Measurements from ENCODE around the gene PSMD1. TPM values are rescaled to one million over a fixed set of nuclear protein-coding genes. Genes with fewer than 3 reads are reported as not detected.
"Not testable (repeated sequence)": the region's sequence is repeated elsewhere in the genome, so short reads cannot be mapped to it uniquely, and the experiment has no call there.

PSMD1 gene
- total RNA-seq, 1 donor from 2014 or later: 172 TPM

GRCh38 chr2:231088754-231089153, 32.1 kb downstream of the PSMD1 start:
- DNase-seq (ENCODE audit: low spot score): no peak
- Mint-ChIP-seq H3K36me3 (ENCODE audit: low read depth) (peaks cover 49% of the 10 kb centered on the region), H3K27ac (no peak overlapping the region), H3K27me3 (ENCODE audit: insufficient read depth) (no peaks in the 10 kb centered on the region), H3K4me1 (ENCODE audit: low read depth) (no peaks in the 10 kb centered on the region), H3K9me3 (no peaks in the 10 kb centered on the region), H3K4me3 (no peak overlapping the region)
- intact Hi-C loops (cut with micrococcal nuclease): no loop called here

- peaks cover 50% of the 10 kb centered on the region for H3K36me3 Mint-ChIP-seq (ENCODE audit: low read depth)
- H3K9me3 Mint-ChIP-seq: peaks cover 9% of the 10 kb centered on the region
- H3K4me3 Mint-ChIP-seq: no peak overlapping the region
- H3K27me3 Mint-ChIP-seq (ENCODE audit: insufficient read depth): no peaks in the 10 kb centered on the region
- intact Hi-C loops (cut with micrococcal nuclease): no loop called here
- no peak for DNase-seq (ENCODE audit: low spot score)
- no peaks in the 10 kb centered on the region for H3K4me1 Mint-ChIP-seq (ENCODE audit: low read depth)
- H3K27ac Mint-ChIP-seq: no peak overlapping the region
Observed at GRCh38 chr2:231093933-231094332, 37.3 kb downstream of the PSMD1 start.

- H3K4me3 Mint-ChIP-seq: no peak overlapping the region
- peaks cover 10% of the 10 kb centered on the region for H3K9me3 Mint-ChIP-seq
Observed at GRCh38 chr2:231094736-231095346, 38.2 kb downstream of the PSMD1 start.

GRCh38 chr2:231099918-231100317, 43.3 kb downstream of the PSMD1 start:
- no peaks in the 10 kb centered on the region for H3K27me3 Mint-ChIP-seq (ENCODE audit: insufficient read depth)
- H3K4me1 Mint-ChIP-seq (ENCODE audit: low read depth): peaks cover 22% of the 10 kb centered on the region
- H3K27ac Mint-ChIP-seq: no peak overlapping the region
- intact Hi-C loops (cut with micrococcal nuclease): loop anchor here (10.0 kb wide), 1 partner anchor 95 kb away; the partner anchor contains the start of gene ARMC9
- DNase-seq (ENCODE audit: low spot score): no peak
- H3K9me3 Mint-ChIP-seq: peaks cover 14% of the 10 kb centered on the region
- peaks cover 38% of the 10 kb centered on the region for H3K36me3 Mint-ChIP-seq (ENCODE audit: low read depth)
- H3K4me3 Mint-ChIP-seq: no peak overlapping the region

More at GRCh38 chr2:231094736-231095346, 38.2 kb downstream of the PSMD1 start:
- DNase-seq (ENCODE audit: low spot score): no peak
- Mint-ChIP-seq H3K36me3 (ENCODE audit: low read depth) (peaks cover 49% of the 10 kb centered on the region), H3K27me3 (ENCODE audit: insufficient read depth) (no peaks in the 10 kb centered on the region), H3K27ac (no peak overlapping the region), H3K4me1 (ENCODE audit: low read depth) (no peaks in the 10 kb centered on the region)
- intact Hi-C loops (cut with micrococcal nuclease): no loop called here

- peaks cover 38% of the 10 kb centered on the region for H3K36me3 Mint-ChIP-seq (ENCODE audit: low read depth)
- not testable (repeated sequence) for H3K4me3 Mint-ChIP-seq; DNase-seq (ENCODE audit: low spot score); H3K27me3 Mint-ChIP-seq (ENCODE audit: insufficient read depth); H3K27ac Mint-ChIP-seq
- intact Hi-C loops (cut with micrococcal nuclease): loop anchor here (10.0 kb wide), 1 partner anchor 94 kb away; the partner anchor contains the start of gene ARMC9
- H3K9me3 Mint-ChIP-seq: peaks cover 14% of the 10 kb centered on the region
- H3K4me1 Mint-ChIP-seq (ENCODE audit: low read depth): peaks cover 22% of the 10 kb centered on the region
Observed at GRCh38 chr2:231100321-231100720, 43.7 kb downstream of the PSMD1 start.

- Mint-ChIP-seq H3K9me3 (peaks cover 14% of the 10 kb centered on the region), H3K27ac (no peak overlapping the region), H3K4me3 (no peak overlapping the region), H3K36me3 (ENCODE audit: low read depth) (peaks cover 34% of the 10 kb centered on the region), H3K27me3 (ENCODE audit: insufficient read depth) (no peaks in the 10 kb centered on the region), H3K4me1 (ENCODE audit: low read depth) (peaks cover 22% of the 10 kb centered on the region)
- intact Hi-C loops (cut with micrococcal nuclease): loop anchor here (10.0 kb wide), 1 partner anchor 94 kb away; the partner anchor contains the start of gene ARMC9
- DNase-seq (ENCODE audit: low spot score): no peak
Observed at GRCh38 chr2:231100990-231101389, 44.3 kb downstream of the PSMD1 start.

- Mint-ChIP-seq H3K9me3 (peaks cover 14% of the 10 kb centered on the region), H3K4me1 (ENCODE audit: low read depth) (peaks cover 22% of the 10 kb centered on the region), H3K4me3 (no peak overlapping the region), H3K27me3 (ENCODE audit: insufficient read depth) (no peaks in the 10 kb centered on the region), H3K36me3 (ENCODE audit: low read depth) (peaks cover 24% of the 10 kb centered on the region), H3K27ac (no peak overlapping the region)
- intact Hi-C loops (cut with micrococcal nuclease): loop anchor here (10.0 kb wide), 1 partner anchor 92 kb away; the partner anchor contains the start of gene ARMC9
- DNase-seq (ENCODE audit: low spot score): no peak
Observed at GRCh38 chr2:231102772-231103171, 46.1 kb downstream of the PSMD1 start.

GRCh38 chr2:231104115-231104713, 47.5 kb downstream of the PSMD1 start:
- H3K36me3 Mint-ChIP-seq (ENCODE audit: low read depth): peaks cover 23% of the 10 kb centered on the region
- peaks cover 4% of the 10 kb centered on the region for H3K9me3 Mint-ChIP-seq
- no peak overlapping the region for H3K4me3 Mint-ChIP-seq
- H3K27me3 Mint-ChIP-seq (ENCODE audit: insufficient read depth): no peaks in the 10 kb centered on the region
- peaks cover 22% of the 10 kb centered on the region for H3K4me1 Mint-ChIP-seq (ENCODE audit: low read depth)
- DNase-seq (ENCODE audit: low spot score): peak; percentile 25
- intact Hi-C loops (cut with micrococcal nuclease): loop anchor here (1.0 to 10.0 kb wide), 4 partner anchors 91 to 348 kb away; partner anchors contain the start of gene ARMC9
- no peak overlapping the region for H3K27ac Mint-ChIP-seq

GRCh38 chr2:231110551-231110950, 53.9 kb downstream of the PSMD1 start:
- H3K4me3 Mint-ChIP-seq: no peak overlapping the region
- no peak overlapping the region for H3K27ac Mint-ChIP-seq
- peaks cover 24% of the 10 kb centered on the region for H3K36me3 Mint-ChIP-seq (ENCODE audit: low read depth)
- no peaks in the 10 kb centered on the region for H3K4me1 Mint-ChIP-seq (ENCODE audit: low read depth)
- no peaks in the 10 kb centered on the region for H3K27me3 Mint-ChIP-seq (ENCODE audit: insufficient read depth)
- no peaks in the 10 kb centered on the region for H3K9me3 Mint-ChIP-seq
- intact Hi-C loops (cut with micrococcal nuclease): no loop called here
- DNase-seq (ENCODE audit: low spot score): no peak

- Mint-ChIP-seq H3K9me3 (no peaks in the 10 kb centered on the region), H3K4me1 (ENCODE audit: low read depth) (no peaks in the 10 kb centered on the region), H3K36me3 (ENCODE audit: low read depth) (peaks cover 24% of the 10 kb centered on the region), H3K4me3 (no peak overlapping the region), H3K27me3 (ENCODE audit: insufficient read depth) (no peaks in the 10 kb centered on the region), H3K27ac (no peak overlapping the region)
- DNase-seq (ENCODE audit: low spot score): no peak
- intact Hi-C loops (cut with micrococcal nuclease): no loop called here
Observed at GRCh38 chr2:231111987-231112386, 55.3 kb downstream of the PSMD1 start.

GRCh38 chr2:231113489-231113888, 56.8 kb downstream of the PSMD1 start:
- Mint-ChIP-seq H3K4me1 (ENCODE audit: low read depth) (peaks cover 5% of the 10 kb centered on the region), H3K27me3 (ENCODE audit: insufficient read depth) (no peaks in the 10 kb centered on the region), H3K9me3 (no peaks in the 10 kb centered on the region), H3K27ac (no peak overlapping the region), H3K4me3 (no peak overlapping the region), H3K36me3 (ENCODE audit: low read depth) (peaks cover 20% of the 10 kb centered on the region)
- intact Hi-C loops (cut with micrococcal nuclease): no loop called here
- no peak for DNase-seq (ENCODE audit: low spot score)

GRCh38 chr2:231115651-231116050, 59.0 kb downstream of the PSMD1 start:
- Mint-ChIP-seq H3K4me1 (ENCODE audit: low read depth) (peaks cover 5% of the 10 kb centered on the region), H3K9me3 (no peaks in the 10 kb centered on the region), H3K27me3 (ENCODE audit: insufficient read depth) (no peaks in the 10 kb centered on the region), H3K36me3 (ENCODE audit: low read depth) (peaks cover 16% of the 10 kb centered on the region), H3K27ac (no peak overlapping the region), H3K4me3 (no peak overlapping the region)
- DNase-seq (ENCODE audit: low spot score): no peak
- intact Hi-C loops (cut with micrococcal nuclease): no loop called here

- intact Hi-C loops (cut with micrococcal nuclease): no loop called here
- Mint-ChIP-seq H3K4me1 (ENCODE audit: low read depth) (peaks cover 5% of the 10 kb centered on the region), H3K9me3 (no peaks in the 10 kb centered on the region), H3K27ac (no peak overlapping the region), H3K36me3 (ENCODE audit: low read depth) (peaks cover 7% of the 10 kb centered on the region), H3K27me3 (ENCODE audit: insufficient read depth) (no peaks in the 10 kb centered on the region), H3K4me3 (no peak overlapping the region)
- DNase-seq (ENCODE audit: low spot score): no peak
Observed at GRCh38 chr2:231117148-231117547, 60.5 kb downstream of the PSMD1 start.
